ENCODE measurements around the gene DLGAP4.

The DLGAP4 gene

GRCh38 chr20:36264426-36265246, 41.5 kb upstream of the DLGAP4 start:
- no peaks in the 10 kb centered on the region for H3K36me3 Mint-ChIP-seq (ENCODE audit: low read depth)
- no peak overlapping the region for H3K4me3 Mint-ChIP-seq
- DNase-seq: no peak
- H3K27ac Mint-ChIP-seq: peak overlapping the region; percentile 64
- TF ChIP-seq CTCF (IDR thresholded peaks at IDR 0.05): no peak
- no peaks in the 10 kb centered on the region for H3K9me3 Mint-ChIP-seq
- peaks cover 4% of the 10 kb centered on the region for H3K4me1 Mint-ChIP-seq
- H3K27me3 Mint-ChIP-seq (ENCODE audit: low read depth, poor library complexity): peaks cover 5% of the 10 kb centered on the region

- H3K27me3 Mint-ChIP-seq (ENCODE audit: low read depth, poor library complexity): peaks cover 8% of the 10 kb centered on the region
- TF ChIP-seq CTCF (IDR thresholded peaks at IDR 0.05): no peak
- H3K4me1 Mint-ChIP-seq: peaks cover 4% of the 10 kb centered on the region
- no peak for DNase-seq
- H3K4me3 Mint-ChIP-seq: no peak overlapping the region
- no peaks in the 10 kb centered on the region for H3K36me3 Mint-ChIP-seq (ENCODE audit: low read depth)
- no peaks in the 10 kb centered on the region for H3K9me3 Mint-ChIP-seq
- no peak overlapping the region for H3K27ac Mint-ChIP-seq
Measured at GRCh38 chr20:36266189-36266588, 40.0 kb upstream of the DLGAP4 start.

DNA sequence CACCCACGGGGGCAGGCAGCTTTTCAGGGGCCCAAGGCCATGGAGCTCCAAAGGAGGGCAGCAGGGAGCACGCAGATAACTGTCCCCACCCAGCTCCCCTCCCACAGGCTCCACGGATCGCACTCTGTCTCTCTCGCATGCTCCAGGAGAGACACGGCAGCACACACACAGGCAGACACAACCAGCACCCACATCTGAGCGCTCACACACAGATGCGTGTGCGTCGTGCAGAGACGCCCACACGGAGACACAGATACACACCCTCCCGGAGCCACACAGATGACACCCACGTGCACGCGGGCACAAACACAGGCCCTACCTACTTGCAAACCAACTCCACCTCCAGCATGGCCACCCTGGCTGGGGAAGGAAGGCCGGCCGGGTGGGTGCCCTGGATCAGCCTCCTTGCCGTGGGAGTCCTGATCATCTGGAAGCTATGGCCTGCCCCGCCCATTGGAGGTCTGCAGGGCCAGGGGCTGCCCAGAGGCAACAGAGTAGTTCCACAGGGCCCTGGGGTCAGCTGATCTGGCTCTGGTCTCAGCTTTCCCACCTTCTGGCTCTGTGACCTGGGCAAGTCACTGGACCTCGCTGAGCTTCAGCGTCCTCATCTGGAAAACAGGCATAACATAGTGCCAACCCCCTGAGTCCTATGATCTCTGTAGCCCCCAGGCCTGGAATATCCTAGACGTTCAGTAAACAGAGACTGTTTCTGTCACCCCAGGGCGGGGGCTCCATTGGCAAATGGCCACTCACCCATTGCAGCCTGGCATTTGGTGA, 38.3 kb upstream of the DLGAP4 start:
- Mint-ChIP-seq H3K27me3 (ENCODE audit: low read depth, poor library complexity) (peaks cover 14% of the 10 kb centered on the region), H3K36me3 (ENCODE audit: low read depth) (no peaks in the 10 kb centered on the region), H3K9me3 (no peaks in the 10 kb centered on the region), H3K4me1 (peaks cover 4% of the 10 kb centered on the region), H3K27ac (no peak overlapping the region), H3K4me3 (no peak overlapping the region)
- no peak for TF ChIP-seq CTCF (IDR thresholded peaks at IDR 0.05)
- DNase-seq: no peak

GRCh38 chr20:36268440-36269342, 37.4 kb upstream of the DLGAP4 start:
- DNase-seq: no peak
- no peak overlapping the region for H3K27ac Mint-ChIP-seq
- no peaks in the 10 kb centered on the region for H3K9me3 Mint-ChIP-seq
- TF ChIP-seq CTCF (IDR thresholded peaks at IDR 0.05): no peak
- no peak overlapping the region for H3K4me3 Mint-ChIP-seq
- H3K27me3 Mint-ChIP-seq (ENCODE audit: low read depth, poor library complexity): peaks cover 19% of the 10 kb centered on the region
- H3K36me3 Mint-ChIP-seq (ENCODE audit: low read depth): no peaks in the 10 kb centered on the region
- H3K4me1 Mint-ChIP-seq: peaks cover 4% of the 10 kb centered on the region

GRCh38 chr20:36269507-36269906, 36.6 kb upstream of the DLGAP4 start:
- Mint-ChIP-seq H3K36me3 (ENCODE audit: low read depth) (no peaks in the 10 kb centered on the region), H3K4me1 (peaks cover 9% of the 10 kb centered on the region), H3K27me3 (ENCODE audit: low read depth, poor library complexity) (peaks cover 20% of the 10 kb centered on the region), H3K27ac (no peak overlapping the region), H3K4me3 (no peak overlapping the region), H3K9me3 (no peaks in the 10 kb centered on the region)
- TF ChIP-seq CTCF (IDR thresholded peaks at IDR 0.05): no peak
- no peak for DNase-seq
